PFSK-1 (cell line): Measurements from ENCODE around the gene PTGFRN.

Source experiments
- FOXP2 ChIP-seq: optimal IDR thresholded peaks from 2 replicates; pipeline ENCODE3; 2011; ENCODE audit warnings: borderline replicate concordance, control low read depth, inconsistent platforms; ENCODE audit not compliant: insufficient read depth; ENCODE audit errors: extremely low read length, extremely low read depth
- POLR2AphosphoS5 ChIP-seq: IDR thresholded peaks from 2 replicates; pipeline ENCODE4 v1.6.1; 2012; ENCODE audit warnings: low read depth, mild to moderate bottlenecking, control low read depth, low read length, moderate library complexity
- REST ChIP-seq, 2 experiments: IDR thresholded peaks; 2 replicates each; pipeline versions ENCODE4 v1.6.1 to v1.8.0; 2011 to 2012; ENCODE audit warnings: low read depth in 2 of 2, low read length in 2 of 2, control low read depth in 1 of 2, inconsistent platforms in 1 of 2, mild to moderate bottlenecking in 1 of 2, moderate library complexity in 1 of 2; ENCODE audit not compliant: insufficient read depth in 1 of 2
- SIN3A ChIP-seq: IDR thresholded peaks from 2 replicates; pipeline ENCODE4 v1.6.1; 2012; ENCODE audit warnings: mild to moderate bottlenecking, low read length, moderate library complexity, borderline replicate concordance; ENCODE audit not compliant: insufficient read depth
- TAF1 ChIP-seq: IDR thresholded peaks from 2 replicates; pipeline ENCODE4 v1.6.1; 2012; ENCODE audit warnings: low read length, control low read depth, borderline replicate concordance; ENCODE audit not compliant: insufficient read depth

PTGFRN gene

GRCh38 chr1:116873680-116874271, 35.9 kb upstream of the PTGFRN start:
- TF ChIP-seq FOXP2: no peak
- TF ChIP-seq REST (IDR thresholded peaks at IDR 0.05; ENCODE audit: insufficient read depth in 1 of 2, low read depth in 2 of 2, low read length in 2 of 2): no peak
- no peak for TF ChIP-seq POLR2AphosphoS5
- TF ChIP-seq TAF1: no peak
- TF ChIP-seq SIN3A: no peak

- no peak for TF ChIP-seq POLR2AphosphoS5
- TF ChIP-seq TAF1: no peak
- no peak for TF ChIP-seq FOXP2
- no peak for TF ChIP-seq SIN3A
- TF ChIP-seq REST (IDR thresholded peaks at IDR 0.05; ENCODE audit: insufficient read depth in 1 of 2, low read depth in 2 of 2, low read length in 2 of 2): no peak
Measured at GRCh38 chr1:116874733-116875249, 34.9 kb upstream of the PTGFRN start.

- TF ChIP-seq REST (IDR thresholded peaks at IDR 0.05; ENCODE audit: insufficient read depth in 1 of 2, low read depth in 2 of 2, low read length in 2 of 2): no peak
- TF ChIP-seq SIN3A: no peak
- TF ChIP-seq POLR2AphosphoS5: no peak
- TF ChIP-seq FOXP2: no peak
- TF ChIP-seq TAF1: no peak
Measured at GRCh38 chr1:116875391-116875790, 34.3 kb upstream of the PTGFRN start.

GRCh38 chr1:116877141-116877818, 32.4 kb upstream of the PTGFRN start:
- no peak for TF ChIP-seq TAF1

GRCh38 chr1:116878804-116879477, 30.8 kb upstream of the PTGFRN start:
- TF ChIP-seq TAF1: no peak
- no peak for TF ChIP-seq POLR2AphosphoS5
- no peak for TF ChIP-seq FOXP2
- no peak for TF ChIP-seq SIN3A
- TF ChIP-seq REST (IDR thresholded peaks at IDR 0.05; ENCODE audit: insufficient read depth in 1 of 2, low read depth in 2 of 2, low read length in 2 of 2): no peak
